CD4-positive, alpha-beta T cell treated with Interleukin-6 at 100 ng/mL for 8 hours (primary cell): Measurements from ENCODE around the gene EXOC3L2.
"Not testable (repeated sequence)": the region's sequence is repeated elsewhere in the genome, so short reads cannot be mapped to it uniquely, and the experiment has no call there.

Experiments
- DNase-seq: peaks from one replicate; pipeline ENCODE4 v3.0.0-alpha.2; 2020; ENCODE audit warnings: mixed read lengths, low spot score

Gene EXOC3L2

DNA sequence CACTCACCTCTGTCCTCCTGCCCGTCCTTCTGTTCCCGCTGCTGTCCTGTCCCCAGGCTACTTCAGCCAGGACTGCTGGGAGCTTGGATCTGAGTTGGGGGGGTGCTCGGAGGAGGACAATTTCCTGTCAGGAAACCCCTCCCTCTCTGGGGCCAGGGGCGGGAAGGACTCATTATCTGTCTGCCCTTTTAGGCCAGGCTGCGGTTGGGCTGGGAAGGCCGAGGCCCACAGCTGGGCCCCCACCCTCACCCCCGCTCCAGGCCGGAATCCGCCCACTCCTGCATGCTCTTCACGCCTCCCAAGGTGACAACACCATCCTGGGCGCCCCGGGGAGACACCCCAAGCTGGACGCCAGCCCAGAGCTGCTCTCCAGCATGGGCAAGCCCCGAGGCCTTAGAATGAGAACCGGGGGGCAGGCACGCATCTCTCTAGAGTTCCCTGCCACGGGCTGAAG is at the start of gene EXOC3L2:
TSS of gene EXOC3L2 (minus strand) at position 74 of the 454 bp plus-strand sequence. CDS start 6,362 bp downstream, outside the sequence.
- no peak for DNase-seq

DNA sequence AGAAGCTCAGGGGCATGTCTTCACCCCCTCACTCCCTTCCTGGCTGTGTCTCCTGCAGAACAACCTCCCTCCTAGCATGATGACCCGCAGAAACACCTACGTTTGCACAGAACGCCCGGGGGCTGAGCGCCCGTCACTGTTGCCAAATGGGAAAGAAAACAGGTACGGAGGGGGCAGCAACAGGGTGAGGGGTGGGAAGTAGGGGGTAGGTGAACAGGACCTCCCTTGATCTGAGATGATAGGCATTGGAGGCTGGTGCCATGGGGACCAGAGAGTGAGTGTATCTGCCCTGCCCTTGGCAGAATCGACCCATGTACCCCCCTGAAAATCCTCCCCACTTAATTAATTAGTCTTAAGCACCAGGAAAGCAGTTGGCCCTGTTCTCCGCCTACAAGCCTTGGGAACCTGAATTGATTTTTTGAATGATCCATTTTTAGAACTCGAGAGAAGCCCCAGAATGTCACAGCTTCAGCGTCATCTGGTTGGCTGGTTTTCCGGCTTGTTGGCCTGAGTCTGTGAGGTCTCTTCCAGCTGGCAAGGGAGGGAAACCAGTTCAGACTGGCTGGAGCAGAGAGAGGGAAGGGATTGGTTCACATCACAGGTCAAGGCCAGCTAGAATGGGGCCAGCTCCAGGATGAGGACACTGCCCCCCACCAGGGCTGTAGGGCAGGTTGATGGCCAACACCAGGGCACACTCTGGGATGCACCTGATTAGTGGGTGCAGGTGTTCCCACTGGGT is 49.3 kb upstream of the EXOC3L2 start:
- DNase-seq: no peak

DNA sequence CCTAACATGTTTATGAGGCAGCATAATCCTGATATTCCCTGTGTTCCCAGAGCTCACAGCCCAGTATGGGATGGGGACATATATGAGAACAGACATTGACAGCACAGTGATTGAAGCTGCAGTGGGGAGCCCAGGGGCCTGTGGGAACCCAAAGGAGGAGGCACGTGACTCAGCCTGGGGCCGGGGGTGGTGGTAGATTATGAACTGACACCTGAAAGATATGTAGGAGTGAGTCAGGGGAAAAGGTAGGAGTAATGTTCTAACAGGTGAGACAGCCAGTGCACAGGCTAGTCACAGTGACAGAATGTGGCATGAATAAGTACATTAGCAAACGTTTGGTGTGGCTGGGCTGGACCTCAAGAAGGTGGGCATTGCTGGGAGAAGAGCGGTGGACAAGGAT is 48.5 kb upstream of the EXOC3L2 start:
- DNase-seq: no peak

DNA sequence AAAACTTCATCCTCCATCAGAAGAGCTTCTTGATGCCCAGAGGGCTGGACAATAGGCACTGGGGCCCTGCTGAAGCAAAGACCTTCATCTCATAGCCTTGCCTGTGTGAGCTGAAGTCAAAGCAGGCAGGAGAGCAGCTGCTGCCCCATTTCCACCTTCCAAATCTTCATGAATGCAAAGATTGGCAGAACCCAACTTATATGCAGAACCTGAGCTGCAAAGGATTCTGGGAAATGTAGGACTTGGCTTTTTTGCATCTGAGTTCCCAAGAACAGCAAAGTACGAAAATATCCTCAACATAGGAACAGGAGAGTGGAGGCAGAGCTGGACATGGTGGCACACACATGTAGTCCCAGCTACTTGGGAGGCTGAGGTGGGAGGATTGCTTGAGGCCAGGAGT is 46.6 kb upstream of the EXOC3L2 start:
- no peak for DNase-seq

DNA sequence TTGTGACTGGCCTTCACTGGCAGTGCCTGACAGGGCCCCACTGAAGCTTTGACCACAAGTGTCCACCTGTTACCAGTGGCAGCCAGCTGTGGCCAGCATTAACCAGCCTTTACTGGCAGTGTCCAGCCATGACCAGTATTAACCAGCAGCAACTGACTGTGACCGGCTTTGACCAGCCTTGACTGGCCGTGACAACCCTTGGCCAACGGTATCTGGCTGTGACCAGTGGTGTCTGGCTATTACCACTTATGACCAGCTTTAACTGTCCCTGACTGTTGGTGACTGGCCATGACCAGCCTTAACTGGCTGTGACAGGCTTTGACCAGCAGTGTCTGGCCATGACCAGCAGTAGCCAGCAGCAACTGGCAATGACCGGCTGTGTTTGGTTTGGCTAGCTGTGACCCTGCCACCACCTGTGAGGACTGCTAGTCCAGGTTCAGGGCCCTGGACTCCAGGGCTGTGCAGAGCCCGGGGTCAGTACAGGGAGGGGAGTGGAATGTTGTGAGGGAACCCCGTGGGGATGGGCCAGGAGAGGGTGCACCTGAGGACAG is 45.2 kb upstream of the EXOC3L2 start:
- no peak for DNase-seq

DNA sequence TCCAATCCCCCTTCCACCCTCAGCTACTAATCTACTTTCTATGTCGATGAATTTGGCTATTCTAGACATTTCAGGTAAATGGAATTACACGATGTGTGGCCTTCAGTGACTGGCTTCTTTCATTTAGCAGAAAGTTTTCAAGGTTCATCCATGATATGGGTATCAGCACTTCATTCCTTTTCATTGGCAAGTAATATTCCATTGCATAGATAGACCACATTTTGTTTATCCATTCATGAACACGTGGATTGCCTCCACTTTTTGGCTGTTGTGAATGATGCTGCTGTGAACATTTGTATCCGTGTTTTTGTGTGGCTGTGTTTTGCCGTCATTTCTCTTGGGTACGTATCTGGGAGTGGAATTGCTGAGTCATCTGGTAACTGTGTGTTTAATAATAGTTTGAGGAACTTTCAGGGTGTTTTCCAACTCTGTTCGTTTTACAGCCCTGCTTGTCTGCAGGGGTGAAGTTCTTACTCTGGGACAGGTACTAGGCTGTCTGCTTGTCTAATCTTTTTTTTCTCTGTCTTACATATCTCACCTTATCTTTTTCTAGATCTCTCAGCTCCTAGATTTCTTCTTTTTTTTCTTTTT is 38.3 kb upstream of the EXOC3L2 start:
- DNase-seq: no peak

DNA sequence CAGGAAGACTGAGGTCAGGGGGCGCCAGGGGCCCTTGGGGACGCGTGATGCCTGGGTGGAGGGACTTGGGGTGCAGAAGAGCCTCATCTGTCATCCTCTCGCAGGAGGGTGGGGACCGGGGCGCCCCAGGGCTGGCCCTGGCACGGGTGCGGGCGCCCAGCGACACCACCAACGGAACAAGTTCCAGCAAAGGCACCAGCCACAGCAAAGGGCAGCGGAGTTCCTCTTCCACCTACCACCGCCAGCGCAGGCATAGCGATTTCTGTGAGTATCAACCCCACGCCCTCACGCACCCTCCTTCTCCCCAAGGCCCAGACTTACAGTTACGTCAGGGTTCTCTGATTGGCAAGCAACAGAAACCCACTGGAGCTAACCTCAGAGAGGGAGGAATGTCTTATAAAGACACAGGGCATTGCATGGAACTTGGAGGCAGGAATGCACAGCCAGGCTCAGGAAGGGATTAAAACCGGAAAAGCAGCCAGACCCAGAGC is 35.3 kb upstream of the EXOC3L2 start:
- DNase-seq: no peak

DNA sequence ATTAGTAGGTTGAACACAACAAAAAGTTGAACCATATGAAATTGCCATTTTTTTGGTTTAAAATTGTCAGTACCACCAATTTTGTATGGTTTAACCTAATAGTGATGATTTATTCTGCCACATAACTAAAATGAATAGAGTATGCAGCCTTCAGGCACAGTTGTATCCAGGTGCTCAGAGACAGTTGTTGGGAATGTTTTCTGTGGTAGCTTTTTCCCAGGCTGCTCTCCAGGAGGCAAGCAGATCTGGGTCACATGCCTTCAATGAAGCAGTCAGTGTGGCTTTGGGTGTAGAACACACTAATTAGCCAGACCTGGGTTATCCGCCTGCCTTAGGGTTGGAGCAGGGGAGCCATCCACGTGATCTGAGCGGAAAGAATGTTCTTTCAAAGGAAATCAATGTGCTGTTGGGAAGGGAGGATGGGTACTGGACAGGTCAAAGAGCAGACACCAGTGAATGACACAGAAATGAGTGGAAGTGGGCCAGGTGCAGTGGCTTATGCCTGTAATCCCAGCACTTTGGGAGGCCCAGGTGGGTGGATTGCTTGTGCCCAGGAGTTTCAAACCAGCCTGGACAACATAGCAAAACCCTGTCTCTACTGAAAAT is 34.5 kb upstream of the EXOC3L2 start:
- DNase-seq: no peak

DNA sequence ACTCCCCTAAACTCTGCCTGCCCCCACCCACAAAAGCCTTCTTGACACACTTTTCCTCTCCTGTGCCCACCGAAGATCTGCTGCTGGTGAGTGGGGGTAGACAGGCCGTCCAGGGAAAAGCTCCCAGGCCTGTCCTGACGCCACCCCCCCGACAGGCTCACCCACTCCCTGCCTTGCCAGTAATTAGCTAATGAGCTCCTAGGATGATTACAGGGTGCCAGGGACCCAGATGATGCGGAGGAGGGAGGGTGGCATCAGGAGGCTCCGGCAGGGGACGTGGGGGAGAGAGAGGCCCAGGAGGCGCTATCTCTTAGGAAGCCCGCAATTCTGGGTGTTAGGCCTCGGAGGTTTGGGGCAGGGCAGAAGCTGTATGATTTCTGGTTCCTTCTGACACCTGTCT is 32.9 kb upstream of the EXOC3L2 start:
- no peak for DNase-seq

DNA sequence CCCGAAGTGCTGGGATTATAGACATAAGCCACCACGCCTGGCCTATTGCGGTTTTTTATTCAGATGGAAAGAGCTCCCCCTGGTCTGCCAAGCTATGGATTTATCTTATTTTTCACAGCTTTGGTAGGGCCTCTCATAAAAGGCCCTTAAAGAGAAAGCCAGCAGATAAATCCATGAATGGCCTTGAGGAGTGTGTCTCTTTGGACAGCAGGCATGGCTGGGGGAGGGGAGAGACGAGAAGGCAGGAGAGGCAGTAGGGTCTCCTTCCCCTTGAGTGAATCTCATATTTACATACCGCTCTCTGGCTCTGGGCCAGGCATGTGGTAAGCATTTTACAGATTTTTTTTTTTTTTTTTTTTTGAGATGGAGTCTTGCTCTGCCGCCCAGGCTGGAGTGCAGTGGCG is 31.1 kb upstream of the EXOC3L2 start:
- DNase-seq: no peak

DNA sequence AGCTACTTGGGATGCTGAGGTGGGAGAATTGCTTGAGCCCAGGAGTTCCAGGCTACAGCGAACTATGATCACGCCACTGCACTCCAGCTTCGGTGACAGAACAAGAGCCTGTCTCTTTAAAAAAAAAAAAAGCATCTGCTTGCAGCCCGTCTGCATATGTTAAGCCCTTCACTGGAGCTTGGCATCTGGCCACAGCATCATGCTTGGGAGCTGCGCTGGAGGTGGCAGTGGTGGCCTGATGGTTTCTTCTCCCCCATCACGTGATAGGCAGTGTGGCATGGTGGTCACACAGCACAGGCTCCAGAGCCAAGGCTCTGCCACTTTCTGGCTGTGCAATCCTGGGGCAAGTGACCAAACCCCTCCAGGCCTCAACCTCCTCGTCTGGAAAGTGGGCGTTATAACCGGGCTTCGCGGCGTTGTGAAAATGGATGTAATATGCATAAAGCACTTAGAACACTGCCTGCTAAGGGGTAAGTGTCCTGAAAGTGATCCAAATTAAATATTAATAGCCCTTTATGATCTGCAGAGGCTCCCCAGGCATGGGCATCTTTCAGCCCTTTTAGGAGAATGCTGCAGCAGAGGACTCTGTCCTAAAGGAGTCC is 30.3 kb upstream of the EXOC3L2 start:
- no peak for DNase-seq

DNA sequence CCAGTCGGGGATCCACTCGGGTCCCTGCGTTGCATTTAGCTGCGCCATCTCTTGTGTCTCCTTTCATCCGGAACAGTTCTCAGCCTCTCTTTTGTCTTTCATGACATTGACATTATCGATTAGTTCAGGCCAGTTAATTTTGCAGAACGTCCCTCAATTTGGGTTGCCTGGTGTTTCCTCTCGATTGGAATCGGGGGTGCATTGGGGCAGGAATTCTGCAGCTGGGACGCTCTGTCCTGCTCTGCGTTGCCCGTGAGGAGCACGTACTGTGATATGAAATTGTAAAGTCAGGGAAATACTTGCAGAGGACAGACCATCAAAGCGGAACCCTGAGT is 28.3 kb upstream of the EXOC3L2 start:
- no peak for DNase-seq

DNA sequence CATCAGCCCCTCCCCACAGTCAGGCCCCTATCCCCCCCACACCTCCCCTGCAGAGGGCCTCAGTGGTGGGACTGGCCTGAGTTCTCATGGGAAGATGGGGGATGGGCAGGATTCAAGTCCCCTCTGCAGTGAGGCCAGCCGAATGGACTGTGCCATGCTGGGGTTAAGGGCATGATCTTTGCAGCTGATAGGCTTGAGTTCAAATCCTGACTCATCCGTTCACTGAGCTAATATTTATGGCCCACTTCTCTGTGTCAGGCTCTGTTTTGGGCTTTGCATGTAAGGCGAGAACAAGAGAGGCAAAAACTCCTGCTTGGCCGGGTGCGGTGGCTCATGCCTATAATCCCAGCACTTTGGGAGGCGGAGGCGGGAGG is 26.5 kb upstream of the EXOC3L2 start:
- no peak for DNase-seq

DNA sequence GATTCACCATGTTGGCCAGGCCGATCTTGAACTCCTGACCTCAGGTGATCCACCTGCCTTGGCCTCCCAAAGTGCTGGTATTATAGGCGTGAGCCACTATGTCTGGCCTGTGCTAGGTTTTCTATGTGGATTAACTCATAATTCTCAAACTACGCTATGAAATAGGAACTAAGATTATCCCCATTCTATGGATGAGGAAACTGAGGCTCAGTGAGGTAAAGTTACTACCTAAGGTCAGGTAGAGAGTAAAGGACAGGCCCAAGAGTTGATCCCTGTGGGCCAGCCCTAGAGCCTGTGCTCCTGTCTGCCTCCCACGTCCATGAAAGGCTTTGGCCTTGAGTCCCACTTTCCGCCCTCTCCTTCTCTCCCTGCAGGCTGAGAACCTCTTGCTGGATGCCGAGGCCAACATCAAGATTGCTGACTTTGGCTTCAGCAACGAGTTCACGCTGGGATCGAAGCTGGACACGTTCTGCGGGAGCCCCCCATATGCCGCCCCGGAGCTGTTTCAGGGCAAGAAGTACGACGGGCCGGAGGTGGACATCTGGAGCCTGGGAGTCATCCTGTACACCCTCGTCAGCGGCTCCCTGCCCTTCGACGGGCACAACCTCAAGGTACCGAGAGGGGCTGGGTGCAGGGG is 26.0 kb upstream of the EXOC3L2 start:
- no peak for DNase-seq

DNA sequence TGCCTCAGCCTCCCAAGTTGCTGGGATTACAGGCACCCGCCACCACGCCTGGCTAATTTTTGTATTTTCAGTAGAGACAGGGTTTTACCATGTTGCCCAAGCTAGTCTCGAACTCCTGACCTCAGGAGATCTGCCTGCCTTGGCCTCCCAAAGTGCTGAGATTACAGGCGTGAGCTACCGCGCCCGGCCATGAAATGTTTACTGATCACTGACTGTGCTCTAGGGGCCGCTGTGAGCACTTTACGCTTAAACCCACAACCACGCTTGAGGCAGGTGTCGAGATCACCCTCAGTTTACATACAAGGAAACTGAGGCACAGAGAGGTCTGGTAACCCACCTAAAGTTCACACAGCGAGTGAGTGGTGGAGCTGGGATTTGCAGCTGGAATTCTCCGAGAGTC is 24.7 kb upstream of the EXOC3L2 start:
- DNase-seq: not testable (repeated sequence)

DNA sequence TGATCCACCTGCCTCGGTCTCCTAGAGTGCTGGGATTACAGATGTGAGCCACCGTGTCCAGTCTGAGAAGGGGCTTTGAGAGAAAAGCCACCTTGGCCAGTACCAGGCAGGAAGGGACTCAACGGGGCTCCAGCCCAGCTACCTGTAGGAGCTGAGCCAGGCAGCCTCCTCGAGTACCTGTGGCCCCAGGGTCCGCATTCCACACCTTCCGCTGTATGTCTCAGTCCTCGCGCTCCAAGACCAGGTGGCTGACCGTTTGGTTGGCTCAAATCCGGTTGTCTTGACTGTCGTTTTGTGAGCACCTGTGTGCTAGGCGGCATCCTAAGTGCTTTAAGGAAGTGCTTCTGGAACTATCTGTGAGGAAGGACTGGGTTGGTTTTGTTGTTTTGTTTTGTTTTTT is 22.1 kb upstream of the EXOC3L2 start:
- DNase-seq: no peak

DNA sequence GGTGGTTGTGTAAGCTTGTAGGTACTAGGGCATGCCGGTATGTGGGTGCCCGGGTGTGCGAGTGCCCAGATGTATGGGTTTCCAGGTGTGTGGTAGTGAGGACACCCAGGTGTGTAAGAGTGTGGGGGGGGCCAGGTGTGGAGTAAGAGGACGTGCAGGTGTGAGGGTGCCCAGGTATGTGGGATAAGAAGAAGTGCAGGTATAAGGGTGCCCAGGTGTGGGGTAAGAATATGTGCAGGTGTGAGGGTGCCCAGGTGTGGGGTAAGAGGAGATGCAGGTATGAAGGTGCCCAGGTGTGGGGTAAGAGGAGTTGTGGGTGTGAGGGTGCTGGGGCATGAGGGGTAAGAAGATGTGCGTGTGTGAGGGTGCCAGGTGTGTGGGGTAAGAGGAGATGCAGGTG is 20.2 kb upstream of the EXOC3L2 start:
- no peak for DNase-seq

DNA sequence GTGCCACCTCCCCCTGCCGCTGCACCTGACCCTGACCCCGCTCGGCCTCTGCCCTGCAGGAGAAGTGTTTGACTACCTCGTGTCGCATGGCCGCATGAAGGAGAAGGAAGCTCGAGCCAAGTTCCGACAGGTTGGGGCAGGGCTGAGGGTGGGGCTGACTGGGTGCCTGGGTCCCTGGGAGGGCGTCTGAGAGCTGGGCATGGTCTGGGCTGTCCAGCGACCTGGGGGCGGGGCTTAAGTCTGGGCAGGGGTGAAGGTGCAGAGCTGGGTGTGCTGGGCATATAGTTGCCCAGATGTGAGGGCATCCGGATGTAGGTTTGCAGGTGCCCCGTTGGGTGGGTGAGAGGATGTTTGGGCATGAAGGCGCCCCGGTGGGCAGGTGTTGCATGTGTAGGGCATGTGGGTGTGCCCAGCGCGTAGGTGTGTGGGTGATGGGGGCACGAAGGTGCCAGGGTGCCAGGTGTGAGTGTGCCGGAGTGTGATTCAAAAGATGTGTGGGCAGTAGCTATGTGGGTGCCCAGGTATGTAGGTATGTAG is 19.6 kb upstream of the EXOC3L2 start:
- no peak for DNase-seq

DNA sequence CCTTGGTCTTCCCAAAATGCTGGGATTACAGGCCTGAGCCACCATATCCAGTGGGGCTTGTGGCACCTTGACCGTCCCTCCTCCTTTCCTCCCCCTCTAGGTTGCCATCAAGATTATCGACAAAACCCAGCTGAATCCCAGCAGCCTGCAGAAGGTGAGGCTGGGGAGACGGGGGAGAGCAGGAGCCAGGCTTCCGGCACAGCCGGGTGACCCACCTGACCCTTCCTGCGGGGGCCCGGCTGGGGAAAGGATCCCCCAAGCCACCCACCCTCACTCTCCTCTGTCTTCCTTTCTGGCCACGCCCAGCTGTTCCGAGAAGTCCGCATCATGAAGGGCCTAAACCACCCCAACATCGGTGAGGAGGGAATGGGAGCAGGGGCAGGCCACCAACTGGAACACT is 17.8 kb upstream of the EXOC3L2 start:
- no peak for DNase-seq

DNA sequence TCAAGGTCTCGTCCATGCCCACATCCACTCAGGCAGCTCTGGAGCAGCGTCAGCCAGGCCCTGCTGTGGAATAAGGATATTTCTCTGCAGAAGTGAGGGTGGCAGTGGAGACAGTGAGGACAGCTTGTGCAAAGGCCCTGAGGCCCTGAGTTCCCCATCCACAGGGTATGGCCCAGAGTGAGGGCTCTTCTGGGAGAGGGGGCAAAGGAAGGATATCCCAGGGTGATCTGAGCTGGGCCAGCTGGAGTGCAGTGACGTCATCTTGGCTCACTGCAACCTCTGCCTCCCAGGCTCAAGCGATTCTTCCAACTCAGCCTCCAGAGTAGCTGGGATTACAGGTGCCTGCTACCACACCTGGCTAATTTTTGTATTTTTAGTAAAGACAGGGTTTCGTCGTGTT is 17.4 kb upstream of the EXOC3L2 start:
- no peak for DNase-seq

DNA sequence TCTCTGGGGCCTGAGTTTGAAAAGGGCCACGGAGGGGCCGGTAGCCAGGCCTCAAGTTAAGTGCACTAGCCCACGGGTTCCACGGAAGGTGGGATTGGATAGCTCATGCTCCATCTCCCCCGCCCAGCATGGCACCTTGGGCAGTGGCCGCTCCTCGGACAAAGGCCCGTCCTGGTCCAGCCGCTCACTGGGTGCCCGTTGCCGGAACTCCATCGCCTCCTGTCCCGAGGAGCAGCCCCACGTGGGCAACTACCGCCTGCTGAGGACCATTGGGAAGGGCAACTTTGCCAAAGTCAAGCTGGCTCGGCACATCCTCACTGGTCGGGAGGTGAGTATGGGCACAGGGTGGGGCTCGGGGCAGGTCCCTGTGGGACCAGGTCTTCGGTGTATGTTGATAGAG is 13.7 kb upstream of the EXOC3L2 start:
- no peak for DNase-seq

DNA sequence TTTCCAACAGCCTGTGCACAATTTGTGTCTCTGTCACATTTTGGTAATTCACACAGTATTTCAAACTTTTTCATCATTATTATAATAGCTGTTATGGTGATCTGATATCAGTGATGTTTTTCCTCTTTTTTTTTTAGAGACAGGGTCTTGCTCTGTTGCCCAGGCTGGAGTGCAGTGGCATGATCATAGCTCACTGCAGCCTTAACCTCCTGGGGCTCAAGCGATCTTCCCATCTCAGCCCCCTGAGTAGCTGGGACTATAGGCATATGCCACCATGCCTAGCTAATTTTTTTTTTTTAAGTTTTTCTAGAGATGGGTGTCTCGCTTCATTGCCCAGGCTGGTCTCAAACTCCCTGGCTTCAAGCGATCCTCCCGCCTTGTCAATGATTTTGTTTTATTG is 11.6 kb upstream of the EXOC3L2 start:
- DNase-seq: no peak
